Measurements from ENCODE around the gene KHDRBS2.

Gene KHDRBS2

GRCh38 chr6:62265906-62266525 is 20.0 kb downstream of the KHDRBS2 start:
- TF ChIP-seq GATA3 (IDR thresholded peaks at IDR 0.05; ENCODE audit: low read depth, low read length) = no peak
- TF ChIP-seq GATA2 (IDR thresholded peaks at IDR 0.05; ENCODE audit: low read depth, low read length) = no peak

DNA sequence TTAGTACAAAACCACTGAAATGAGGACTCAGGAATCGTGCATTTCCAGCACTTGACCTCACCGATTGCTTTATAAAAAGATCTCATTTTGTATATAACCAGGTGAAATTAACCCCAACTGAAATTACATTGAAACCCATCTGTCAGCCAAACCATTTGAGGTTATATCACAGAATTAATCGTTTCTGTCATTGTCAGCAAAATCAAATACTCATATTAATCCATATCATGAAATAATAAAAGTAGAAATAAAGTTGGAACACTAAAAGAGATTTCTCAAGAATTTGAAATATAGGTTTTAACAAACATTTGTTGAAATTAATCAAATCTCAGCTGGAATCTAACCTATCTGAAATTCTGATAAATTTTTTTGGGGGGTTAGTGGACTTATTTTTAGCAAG is 23.7 kb downstream of the KHDRBS2 start:
- TF ChIP-seq GATA3 (IDR thresholded peaks at IDR 0.05; ENCODE audit: low read depth, low read length) = no peak
- TF ChIP-seq GATA2 (IDR thresholded peaks at IDR 0.05; ENCODE audit: low read depth, low read length) = no peak

DNA sequence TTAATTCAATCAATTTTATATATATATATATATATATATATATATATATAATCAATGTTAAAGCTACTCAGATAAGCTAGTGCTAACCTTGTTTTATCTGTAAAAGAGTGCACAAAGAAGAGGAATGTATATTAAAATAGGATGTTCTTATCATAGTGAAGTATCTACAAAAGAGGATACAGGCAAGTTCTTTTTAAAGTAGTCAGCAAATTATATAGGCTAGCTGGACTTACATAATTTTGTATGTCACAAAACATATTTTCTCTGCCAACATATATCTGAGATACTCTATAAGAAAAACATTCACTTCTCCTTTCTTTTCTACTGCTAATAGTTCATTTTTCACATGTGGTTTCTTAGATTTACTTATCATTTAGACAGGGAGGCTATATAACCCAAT is 39.9 kb downstream of the KHDRBS2 start:
- TF ChIP-seq GATA3 (IDR thresholded peaks at IDR 0.05; ENCODE audit: low read depth, low read length) (no peak), GATA2 (IDR thresholded peaks at IDR 0.05; ENCODE audit: low read depth, low read length) (no peak)

- TF ChIP-seq GATA3 (IDR thresholded peaks at IDR 0.05; ENCODE audit: low read depth, low read length) (no peak), GATA2 (IDR thresholded peaks at IDR 0.05; ENCODE audit: low read depth, low read length) (no peak)
These were observed 49.2 kb downstream of the KHDRBS2 start for GRCh38 chr6:62236784-62237183.

- TF ChIP-seq GATA2 (IDR thresholded peaks at IDR 0.05; ENCODE audit: low read depth, low read length) = no peak
- TF ChIP-seq GATA3 (IDR thresholded peaks at IDR 0.05; ENCODE audit: low read depth, low read length) = no peak
These were observed 56.8 kb downstream of the KHDRBS2 start for GRCh38 chr6:62229231-62229630.

DNA sequence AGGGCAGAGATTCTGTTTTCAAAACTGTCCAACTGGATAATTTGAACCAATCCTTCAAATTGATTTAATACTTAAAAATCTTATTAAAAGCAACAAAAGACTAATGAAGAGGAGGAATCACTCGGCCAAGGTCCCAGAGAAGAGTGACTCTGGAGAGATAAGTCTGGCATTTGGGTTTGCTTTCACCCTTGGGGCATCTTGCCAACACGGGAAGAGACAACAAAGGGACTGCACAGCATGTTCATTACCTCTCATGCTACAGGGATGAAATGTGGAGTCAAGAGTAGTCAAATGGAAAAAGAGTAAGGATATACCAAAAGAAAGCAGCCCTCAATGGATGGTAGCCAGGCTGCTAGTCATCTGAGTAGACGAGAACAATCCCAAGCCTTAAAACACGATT is 68.2 kb downstream of the KHDRBS2 start:
- TF ChIP-seq GATA2 (IDR thresholded peaks at IDR 0.05; ENCODE audit: low read depth, low read length) = no peak
- no peak for TF ChIP-seq GATA3 (IDR thresholded peaks at IDR 0.05; ENCODE audit: low read depth, low read length)

- TF ChIP-seq GATA3 (IDR thresholded peaks at IDR 0.05; ENCODE audit: low read depth, low read length) (no peak), GATA2 (IDR thresholded peaks at IDR 0.05; ENCODE audit: low read depth, low read length) (no peak)
These were observed 83.9 kb downstream of the KHDRBS2 start for GRCh38 chr6:62202078-62202477.

DNA sequence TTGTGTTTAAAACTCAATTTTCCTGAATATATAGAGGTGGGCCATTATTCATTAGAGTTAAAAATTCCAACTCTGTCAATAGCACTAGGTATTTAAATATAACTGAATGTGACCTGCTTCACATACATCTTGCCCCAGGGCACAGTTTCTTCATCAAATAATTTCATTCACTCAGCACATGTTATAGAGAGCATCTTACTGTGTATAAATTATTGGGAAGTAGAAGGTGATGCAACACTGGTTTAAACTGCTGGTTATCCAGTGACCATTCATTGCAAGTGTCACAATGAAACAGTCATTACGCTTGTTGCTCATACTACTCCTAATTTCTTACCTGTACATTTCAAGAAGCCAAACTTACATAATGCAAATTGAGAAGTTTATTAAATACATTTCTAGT is 93.4 kb downstream of the KHDRBS2 start:
- TF ChIP-seq GATA3 (IDR thresholded peaks at IDR 0.05; ENCODE audit: low read depth, low read length) = no peak
- no peak for TF ChIP-seq GATA2 (IDR thresholded peaks at IDR 0.05; ENCODE audit: low read depth, low read length)

- TF ChIP-seq GATA2 (IDR thresholded peaks at IDR 0.05; ENCODE audit: low read depth, low read length) = no peak
These were observed 110.8 kb downstream of the KHDRBS2 start for GRCh38 chr6:62175195-62175594.

- TF ChIP-seq GATA3 (IDR thresholded peaks at IDR 0.05; ENCODE audit: low read depth, low read length) (no peak), GATA2 (IDR thresholded peaks at IDR 0.05; ENCODE audit: low read depth, low read length) (no peak)
These were observed 111.5 kb downstream of the KHDRBS2 start for GRCh38 chr6:62174548-62174947.

DNA sequence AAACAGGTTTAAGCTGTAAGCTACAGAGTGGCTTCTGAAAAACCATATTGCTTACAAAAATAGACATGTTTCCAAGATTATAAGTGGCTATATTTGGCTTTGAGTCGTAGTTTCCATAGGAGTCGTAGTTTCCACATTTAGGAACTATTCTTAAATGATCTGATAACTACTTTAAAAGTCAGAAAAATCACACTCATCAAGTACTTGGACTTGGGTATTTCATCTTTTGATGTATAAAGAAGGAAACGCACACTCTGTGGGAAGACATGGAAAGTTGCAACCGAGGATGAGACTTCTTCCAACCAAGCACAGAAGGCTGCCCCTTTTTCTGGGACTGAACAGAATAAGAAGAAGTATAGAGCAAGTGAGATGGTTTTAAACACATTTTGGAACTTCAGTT is 118.3 kb downstream of the KHDRBS2 start:
- no peak for TF ChIP-seq GATA2 (IDR thresholded peaks at IDR 0.05; ENCODE audit: low read depth, low read length)
- TF ChIP-seq GATA3 (IDR thresholded peaks at IDR 0.05; ENCODE audit: low read depth, low read length) = no peak

DNA sequence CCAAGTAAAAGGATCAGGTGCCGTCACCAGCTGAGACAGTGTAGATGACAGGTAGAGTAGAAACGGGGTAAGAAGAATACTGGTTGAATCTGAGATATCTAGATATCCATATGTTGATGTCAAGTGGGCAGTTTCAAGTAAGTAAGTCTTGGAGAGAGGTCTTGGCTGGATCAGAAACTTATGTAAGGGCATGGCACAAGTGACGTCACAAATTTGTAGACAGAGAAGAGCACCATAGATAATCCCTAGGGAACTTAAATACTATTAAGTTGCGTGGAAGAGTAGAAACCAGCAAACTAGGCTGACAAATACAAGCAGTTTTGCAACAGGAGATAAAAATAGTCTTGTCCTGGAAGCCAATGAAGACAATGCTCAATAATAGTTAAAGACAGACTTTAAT is 123.2 kb downstream of the KHDRBS2 start:
- no peak for TF ChIP-seq GATA2 (IDR thresholded peaks at IDR 0.05; ENCODE audit: low read depth, low read length)
- no peak for TF ChIP-seq GATA3 (IDR thresholded peaks at IDR 0.05; ENCODE audit: low read depth, low read length)

DNA sequence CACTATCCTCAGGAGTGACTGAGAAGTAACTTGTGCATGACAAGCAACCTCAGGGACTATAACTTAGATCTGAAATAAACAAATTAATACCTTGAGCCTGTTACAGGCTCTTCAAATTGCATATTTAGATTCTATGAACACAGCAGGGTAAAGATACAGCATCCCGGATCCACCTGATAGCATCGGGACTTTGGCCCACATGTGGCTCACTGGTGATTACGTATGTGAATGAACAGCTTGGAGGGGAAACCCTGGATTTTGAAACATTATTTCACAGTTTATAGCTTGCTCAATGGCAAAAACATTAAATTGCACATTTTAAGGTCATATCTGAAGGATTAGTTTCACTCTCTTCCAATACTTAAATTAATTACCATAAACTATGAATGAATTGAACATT is 133.2 kb downstream of the KHDRBS2 start:
- TF ChIP-seq GATA3 (IDR thresholded peaks at IDR 0.05; ENCODE audit: low read depth, low read length) (no peak), GATA2 (IDR thresholded peaks at IDR 0.05; ENCODE audit: low read depth, low read length) (no peak)

GRCh38 chr6:62150048-62150663 is 135.9 kb downstream of the KHDRBS2 start:
- TF ChIP-seq GATA2 (IDR thresholded peaks at IDR 0.05; ENCODE audit: low read depth, low read length) (no peak), GATA3 (IDR thresholded peaks at IDR 0.05; ENCODE audit: low read depth, low read length) (no peak)

- no peak for TF ChIP-seq GATA2 (IDR thresholded peaks at IDR 0.05; ENCODE audit: low read depth, low read length)
- TF ChIP-seq GATA3 (IDR thresholded peaks at IDR 0.05; ENCODE audit: low read depth, low read length) = no peak
These were observed 138.8 kb downstream of the KHDRBS2 start for GRCh38 chr6:62146954-62147853.
